Kidney capillary endothelial cell (primary cell): ENCODE data around the gene MIPOL1.

ENCODE experiments used
- DNase-seq: peaks from one replicate; pipeline ENCODE4 v3.0.0-alpha.2; 2018; ENCODE audit warnings: low spot score

MIPOL1 gene

GRCh38 chr14:37464192-37464858, 266.6 kb downstream of the MIPOL1 start:
- DNase-seq, result no peak

GRCh38 chr14:37466003-37466622, 268.4 kb downstream of the MIPOL1 start:
- DNase-seq, result no peak

DNA sequence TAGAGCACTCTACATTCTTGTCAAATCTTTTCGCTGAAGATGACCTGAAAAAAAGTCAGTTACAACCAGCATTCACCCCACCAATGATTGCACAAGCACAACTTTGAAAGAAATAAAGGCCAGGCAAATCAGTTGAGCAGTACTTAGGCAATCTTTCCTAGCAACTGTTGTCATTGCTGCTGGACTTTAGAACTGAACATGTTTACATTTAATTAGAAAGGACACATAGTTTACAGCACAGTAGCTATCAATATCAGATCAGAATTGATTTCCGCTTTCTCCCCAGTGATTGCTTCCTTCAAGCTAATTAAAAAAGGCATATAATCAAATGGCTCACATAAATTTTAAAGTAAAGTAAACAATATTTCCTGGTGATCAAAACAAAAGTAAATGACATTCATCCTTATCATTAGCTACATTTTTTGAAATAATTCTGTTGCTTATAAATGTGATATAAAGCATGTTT, 268.9 kb downstream of the MIPOL1 start:
- DNase-seq, result no peak

DNA sequence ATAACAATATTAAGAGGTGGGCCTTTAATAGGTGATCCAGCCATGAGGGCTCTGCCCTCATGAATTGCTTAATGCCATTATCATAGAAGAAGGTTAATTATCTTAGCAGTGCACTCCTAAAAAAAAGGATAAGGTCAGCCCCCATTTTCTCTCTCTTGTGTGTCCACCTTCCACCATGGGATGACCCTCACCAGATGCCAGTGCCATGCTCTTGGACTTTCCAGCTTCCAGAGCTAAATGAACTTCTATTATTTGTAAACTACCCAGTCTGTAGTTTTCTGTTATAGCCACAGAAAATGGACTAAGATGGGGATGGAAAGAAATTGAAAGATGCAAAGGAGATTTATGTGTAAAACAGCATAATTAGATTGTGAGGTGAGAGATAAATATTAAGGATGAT, 271.9 kb downstream of the MIPOL1 start:
- DNase-seq, result no peak

DNA sequence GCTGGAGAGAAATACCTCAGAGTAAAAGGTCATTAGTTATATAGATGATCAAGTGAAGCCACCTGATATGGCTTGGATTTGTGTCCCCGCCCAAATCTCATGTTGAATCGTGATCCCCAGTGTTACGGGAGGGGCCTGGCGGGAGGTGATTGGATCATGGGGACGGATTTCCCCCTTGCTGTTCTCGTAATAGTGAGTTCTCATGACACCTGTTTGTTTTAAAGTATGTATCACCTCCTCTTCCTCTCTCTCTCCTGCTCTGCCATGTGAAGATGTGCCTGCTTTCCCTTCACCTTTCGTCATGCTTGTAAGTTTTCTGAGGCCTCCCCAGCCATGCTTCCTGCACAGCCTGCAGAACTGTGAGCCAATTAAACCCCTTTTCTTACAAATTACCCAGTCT, 272.5 kb downstream of the MIPOL1 start:
- no peak for DNase-seq

- no peak for DNase-seq
These were observed 275.2 kb downstream of the MIPOL1 start for GRCh38 chr14:37472906-37473305.

DNA sequence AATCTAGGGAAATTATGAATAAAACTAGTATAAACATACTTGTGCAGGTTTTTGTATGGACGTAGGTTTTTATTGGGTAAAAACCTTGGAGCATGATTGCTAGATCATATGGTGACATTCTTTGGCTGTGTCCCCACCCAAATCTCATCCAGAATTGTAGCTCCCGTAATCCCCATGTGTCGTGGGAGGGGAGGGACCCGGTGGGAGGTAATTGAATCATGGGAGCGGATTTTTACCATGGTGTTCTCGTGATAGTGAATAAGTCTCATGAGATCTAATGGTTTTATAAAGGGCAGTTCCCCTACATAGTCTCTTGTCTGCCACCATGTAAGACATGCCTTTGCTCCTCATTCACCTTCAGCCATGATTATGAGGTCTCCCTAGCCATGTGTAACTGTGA, 276.5 kb downstream of the MIPOL1 start:
- no peak for DNase-seq

GRCh38 chr14:37480446-37481290, 282.9 kb downstream of the MIPOL1 start:
- no peak for DNase-seq

- no peak for DNase-seq
These were observed 284.7 kb downstream of the MIPOL1 start for GRCh38 chr14:37482428-37482827.

GRCh38 chr14:37483672-37484071, 285.9 kb downstream of the MIPOL1 start:
- no peak for DNase-seq

GRCh38 chr14:37490607-37491006, 292.9 kb downstream of the MIPOL1 start:
- no peak for DNase-seq

DNA sequence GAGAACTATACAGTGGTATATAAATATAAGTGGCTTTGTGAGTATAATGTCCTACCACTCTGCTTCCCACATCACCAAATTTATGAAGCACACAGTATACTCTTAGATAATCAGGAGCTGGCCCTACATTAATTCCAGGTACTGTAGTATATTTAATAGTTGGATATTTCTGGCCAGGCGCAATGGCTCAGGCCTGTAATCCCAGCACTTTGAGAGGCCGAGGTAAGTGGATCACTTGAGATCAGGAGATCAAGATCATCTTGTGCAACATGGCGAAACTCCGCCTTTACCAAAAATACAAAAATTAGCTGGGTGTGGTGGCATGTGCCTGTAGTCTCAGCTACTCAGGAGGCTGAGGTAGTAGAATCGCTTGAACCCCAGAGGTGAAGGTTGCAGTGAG, 293.3 kb downstream of the MIPOL1 start:
- no peak for DNase-seq

DNA sequence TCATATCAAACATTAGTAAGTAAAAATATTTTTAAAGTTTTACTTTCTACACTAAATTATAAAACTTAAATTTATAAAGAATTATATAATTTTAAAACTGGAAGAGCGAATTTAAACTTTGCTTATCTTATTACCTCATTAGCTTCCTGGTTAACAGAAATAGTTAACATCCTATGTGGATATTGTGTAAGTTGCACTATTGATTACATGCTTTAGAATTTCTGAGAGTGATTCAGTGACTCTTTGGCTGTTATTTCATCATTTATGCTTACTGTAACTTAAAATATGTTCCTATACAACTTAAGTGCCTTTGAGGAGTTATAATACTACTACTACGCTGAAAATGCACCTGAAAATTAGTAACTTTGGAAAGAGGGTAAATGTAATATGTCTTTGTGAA, 295.9 kb downstream of the MIPOL1 start:
- DNase-seq, result no peak

DNA sequence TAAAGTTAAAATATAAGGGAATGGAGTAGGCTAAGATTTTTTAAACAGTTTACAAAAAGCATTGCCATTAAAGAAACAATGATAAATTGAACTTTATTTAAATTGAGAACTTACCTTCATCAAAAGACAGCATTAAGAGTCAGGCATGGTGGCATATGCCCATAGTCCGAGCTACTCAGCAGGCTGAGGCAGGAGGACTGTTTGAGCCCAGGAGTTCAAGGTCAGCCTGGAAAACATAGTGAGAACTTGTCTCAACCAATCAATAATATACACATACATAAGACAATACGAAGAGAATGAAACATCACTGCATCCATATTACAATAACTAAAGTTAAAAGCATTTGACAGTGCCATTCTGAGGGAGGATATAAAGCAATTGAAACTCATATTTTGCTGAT, 299.7 kb downstream of the MIPOL1 start:
- DNase-seq, result no peak

- DNase-seq, result no peak
These were observed 304.1 kb downstream of the MIPOL1 start for GRCh38 chr14:37501877-37502276.

DNA sequence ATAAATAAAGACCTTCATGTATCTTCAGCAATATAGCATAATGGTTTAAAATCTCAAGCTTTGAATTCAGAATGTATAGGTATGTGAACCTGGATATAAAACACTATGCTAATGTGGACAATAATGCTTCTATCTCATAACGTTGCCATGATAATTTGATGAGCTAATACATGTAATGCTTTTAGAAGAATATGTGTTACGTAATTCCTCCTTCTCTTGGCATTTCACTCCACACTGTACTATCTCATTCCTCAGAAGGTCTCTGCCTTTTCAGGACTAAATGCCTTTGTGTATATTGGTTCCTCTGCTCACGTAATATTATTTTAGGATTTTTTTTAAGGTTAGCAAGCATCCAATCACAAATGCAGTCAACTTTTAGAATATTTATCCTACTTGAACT, 310.8 kb downstream of the MIPOL1 start:
- DNase-seq, result no peak

DNA sequence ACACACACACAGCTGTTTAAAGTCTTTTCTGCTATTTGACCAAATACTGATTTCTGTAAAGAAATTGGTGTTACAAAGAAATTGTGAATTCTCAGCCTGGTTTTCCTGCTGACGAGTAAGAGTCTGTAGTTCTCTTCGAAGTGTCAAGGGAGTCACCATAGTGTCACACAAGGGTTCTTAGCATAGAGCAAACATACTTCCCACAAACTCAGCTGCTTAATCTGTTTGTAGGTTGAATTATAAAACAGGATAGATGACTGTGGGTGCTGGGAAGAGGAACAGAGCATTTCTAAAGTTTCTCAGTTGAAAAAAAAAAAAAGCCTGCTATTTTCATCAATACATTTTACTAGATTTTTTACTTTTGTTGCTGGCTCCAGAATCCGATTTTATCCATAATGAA, 314.4 kb downstream of the MIPOL1 start:
- DNase-seq, result no peak

DNA sequence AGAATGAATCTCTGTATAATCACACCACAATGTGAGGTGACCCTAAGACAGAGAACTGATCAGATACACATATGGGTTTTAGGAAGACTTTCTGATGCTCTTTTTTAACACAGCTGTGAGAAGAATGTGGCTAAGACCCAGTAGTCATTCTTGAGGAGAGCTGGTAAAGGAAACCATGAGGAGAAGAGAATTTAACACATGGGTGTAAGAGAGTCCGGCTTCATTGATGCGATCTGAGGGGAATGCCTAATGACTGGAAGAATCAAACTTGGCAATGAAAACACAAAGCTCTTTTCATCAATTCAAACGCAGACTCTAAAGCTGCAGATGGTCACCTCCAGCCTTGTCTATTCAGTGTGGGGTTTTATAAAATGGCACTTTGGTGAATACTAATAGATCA, 318.0 kb downstream of the MIPOL1 start:
- no peak for DNase-seq

GRCh38 chr14:37526994-37527393, 329.3 kb downstream of the MIPOL1 start:
- DNase-seq, result no peak

DNA sequence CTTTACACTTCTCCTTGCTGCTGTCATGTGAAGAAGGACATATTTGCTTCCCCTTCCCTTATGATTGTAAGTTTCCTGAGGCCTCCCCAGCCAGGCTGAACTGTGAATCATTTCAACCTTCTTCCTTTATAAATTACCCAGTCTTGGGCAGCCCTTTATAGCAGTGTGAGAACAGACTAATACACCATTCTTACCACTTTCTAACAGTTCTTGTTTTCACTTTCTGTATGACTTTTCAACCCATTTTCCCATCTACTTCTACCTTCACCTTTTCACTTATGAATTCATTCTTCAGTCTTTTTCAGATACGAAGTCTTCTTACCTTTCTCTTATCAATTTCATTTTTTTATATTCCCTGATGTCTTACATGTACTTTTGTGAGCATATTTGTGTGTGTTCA, 342.3 kb downstream of the MIPOL1 start:
- no peak for DNase-seq

- DNase-seq, result no peak
These were observed 346.7 kb downstream of the MIPOL1 start for GRCh38 chr14:37544407-37544806.

DNA sequence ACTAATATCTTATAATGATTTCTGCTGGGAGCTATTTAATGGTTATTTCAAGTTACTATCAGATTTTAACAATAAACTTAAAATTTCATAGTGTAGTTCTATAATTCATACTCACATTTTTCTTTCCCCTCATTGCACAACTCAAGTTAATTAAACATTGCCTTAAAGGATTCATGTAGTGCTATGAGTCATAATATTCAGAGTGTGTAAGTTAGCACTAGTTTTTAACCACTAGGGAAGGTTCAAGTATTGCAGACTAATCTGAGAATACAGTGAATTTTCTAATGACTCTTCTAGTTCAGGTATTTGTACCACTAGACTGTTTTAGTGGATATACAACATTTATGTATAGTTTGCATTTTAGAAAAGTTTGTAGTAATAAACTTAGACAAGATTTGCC, 347.4 kb downstream of the MIPOL1 start:
- DNase-seq, result no peak
